LoVo (cell line): Measurements from ENCODE around the gene ELK4.

Experiments used
- DNase-seq: peaks from one replicate; pipeline ENCODE4 v3.0.0-alpha.2; 2016; ENCODE audit warnings: low spot score

The ELK4 gene

GRCh38 chr1:205595861-205596260 lies 36.0 kb downstream of the ELK4 start:
- no peak for DNase-seq

DNA sequence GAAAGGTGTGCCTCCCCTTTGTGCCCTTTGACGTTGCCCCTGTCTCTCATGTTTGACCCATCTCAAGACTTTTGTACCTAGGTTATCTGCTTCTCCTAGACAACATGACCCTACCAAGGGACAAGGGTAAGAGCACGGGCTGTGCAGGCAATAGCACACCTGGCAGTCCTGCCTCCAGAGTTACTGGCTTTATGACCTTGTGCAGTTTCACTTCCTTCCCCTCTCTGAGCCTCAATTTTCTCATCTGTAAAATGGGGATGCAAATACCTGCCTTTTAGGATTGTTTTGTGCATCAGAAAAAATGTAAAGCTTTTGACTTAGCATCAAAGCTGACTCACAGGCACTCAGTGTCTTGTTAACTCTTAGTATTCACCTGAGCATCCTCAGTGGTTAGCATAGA lies 36.4 kb downstream of the ELK4 start:
- no peak for DNase-seq

DNA sequence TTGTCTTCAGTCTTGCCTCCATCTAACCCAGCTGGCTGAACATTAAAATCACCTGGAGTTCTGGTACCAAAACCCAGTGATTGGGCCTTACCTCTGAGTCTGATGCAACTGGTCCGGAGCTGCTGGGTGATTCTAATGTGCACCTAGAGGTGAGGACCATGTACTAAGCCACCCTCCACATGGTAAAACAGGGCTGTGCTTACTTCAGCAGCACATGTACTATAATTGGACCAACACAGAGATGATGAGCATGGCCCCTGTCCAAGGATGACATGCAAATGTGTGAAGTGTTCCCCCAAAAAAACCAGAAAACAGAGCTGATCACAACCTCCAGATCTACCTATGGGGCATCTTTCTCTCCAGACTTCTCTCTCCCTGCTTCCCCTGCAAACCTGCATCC lies 37.0 kb downstream of the ELK4 start:
- DNase-seq, result no peak

DNA sequence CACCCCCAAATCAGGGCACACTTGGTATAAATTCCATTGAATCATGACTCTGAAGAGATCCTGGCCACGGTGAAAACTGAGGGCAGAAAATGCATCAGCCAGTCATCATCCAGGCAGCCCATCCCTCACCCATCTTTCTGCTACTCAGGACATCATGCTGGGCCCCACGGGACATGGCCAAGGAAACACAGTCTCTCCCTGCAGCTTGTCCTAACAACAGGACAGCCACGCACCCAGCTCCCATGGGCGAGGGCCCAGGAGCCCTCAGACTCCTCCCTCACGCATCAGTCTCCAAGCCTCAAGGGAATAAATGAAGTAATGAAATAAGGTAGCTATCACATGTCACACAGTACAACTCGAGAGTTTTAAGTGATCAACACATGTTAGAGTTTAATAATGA lies 37.8 kb downstream of the ELK4 start:
- DNase-seq, result no peak

GRCh38 chr1:205593532-205593931 lies 38.3 kb downstream of the ELK4 start:
- DNase-seq, result no peak

DNA sequence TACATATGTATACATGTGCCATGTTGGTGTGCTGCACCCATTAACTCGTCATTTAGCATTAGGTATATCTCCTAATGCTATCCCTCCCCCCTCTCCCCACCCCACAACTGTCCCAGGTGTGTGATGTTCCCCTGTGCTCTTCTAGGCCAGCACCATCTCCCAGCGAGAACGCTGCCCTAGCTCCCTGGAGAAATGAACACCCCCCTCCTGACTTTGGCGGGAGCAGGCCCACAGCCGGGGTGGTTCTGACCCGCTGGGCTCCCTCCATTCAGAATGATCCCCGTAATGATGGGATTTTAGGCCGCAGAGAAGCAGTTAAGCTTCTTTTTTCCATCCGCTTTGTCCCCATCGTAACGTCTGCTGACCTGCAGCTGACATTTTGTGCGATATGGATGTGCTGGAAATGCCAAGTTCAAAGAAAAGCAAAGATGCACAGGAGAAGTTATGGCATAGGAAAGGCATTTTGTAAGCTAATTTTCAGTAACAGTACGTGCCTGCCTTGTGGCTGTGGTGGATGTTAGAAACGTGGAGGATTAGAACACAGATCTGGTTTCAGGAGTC lies 39.3 kb downstream of the ELK4 start:
- no peak for DNase-seq

DNA sequence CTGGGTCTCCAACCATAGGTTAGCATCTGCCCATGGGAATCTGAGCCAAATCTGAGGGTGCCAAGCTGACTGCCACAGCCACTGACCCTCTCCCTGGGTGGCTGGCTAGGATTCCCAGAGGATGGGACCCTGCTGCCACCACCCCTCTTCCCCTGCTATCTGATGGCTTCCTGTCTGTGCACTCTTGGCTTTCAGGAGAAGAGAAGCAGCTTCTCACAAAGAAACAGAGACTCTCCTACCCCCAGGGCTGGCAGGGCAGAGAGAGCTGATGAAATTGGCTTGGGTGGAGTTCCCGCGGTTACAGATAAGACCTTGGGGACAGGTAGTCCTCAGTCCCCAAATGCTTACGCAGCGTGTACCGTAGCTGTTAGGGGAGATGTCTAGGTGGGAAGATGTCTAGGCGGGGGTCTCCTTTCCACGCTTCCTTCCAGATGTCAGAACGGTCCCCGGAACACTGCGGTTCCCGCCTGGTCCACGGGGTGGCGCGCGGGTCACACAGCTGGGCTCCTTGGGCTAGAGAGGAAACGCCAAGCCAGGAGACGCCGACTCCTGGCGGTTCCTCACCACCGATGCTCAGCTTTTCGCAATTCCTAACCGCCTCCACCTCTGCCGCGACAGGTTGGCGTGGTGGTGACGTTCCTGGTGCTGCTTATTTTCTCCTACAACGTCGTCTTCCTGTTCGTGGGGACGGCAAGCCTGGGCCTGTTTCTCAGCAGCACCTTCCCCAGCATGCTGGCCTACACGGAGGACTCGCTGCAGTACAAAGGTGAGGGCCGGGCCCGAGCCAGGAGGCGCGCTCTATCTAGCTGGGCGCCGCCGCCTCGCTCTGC lies 40.1 kb downstream of the ELK4 start:
- peak; percentile 85 for DNase-seq

- no peak for DNase-seq
Measured at GRCh38 chr1:205590777-205591513, 40.9 kb downstream of the ELK4 start.

DNA sequence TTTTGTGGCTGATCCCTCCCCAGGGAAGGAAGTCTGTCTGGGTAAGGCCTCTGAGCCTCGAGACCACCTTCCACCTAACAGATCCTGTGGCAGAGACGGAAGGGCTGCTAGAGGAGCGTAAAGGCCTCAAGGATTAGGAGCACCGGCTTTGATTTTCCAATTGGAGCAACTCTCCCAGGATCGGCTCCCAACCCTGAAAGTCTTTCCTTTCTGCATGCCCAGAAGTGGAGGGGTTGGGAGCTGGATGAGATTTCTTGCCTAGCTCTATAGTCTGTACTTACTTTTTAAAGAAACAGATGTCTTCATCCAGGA lies 41.4 kb downstream of the ELK4 start:
- no peak for DNase-seq

- no peak for DNase-seq
Measured at GRCh38 chr1:205589618-205590456, 42.0 kb downstream of the ELK4 start.

- no peak for DNase-seq
Measured at GRCh38 chr1:205589046-205589445, 42.8 kb downstream of the ELK4 start.

- DNase-seq, result no peak
Measured at GRCh38 chr1:205588636-205589035, 43.2 kb downstream of the ELK4 start.

- DNase-seq, result no peak
Measured at GRCh38 chr1:205587581-205587980, 44.2 kb downstream of the ELK4 start.

DNA sequence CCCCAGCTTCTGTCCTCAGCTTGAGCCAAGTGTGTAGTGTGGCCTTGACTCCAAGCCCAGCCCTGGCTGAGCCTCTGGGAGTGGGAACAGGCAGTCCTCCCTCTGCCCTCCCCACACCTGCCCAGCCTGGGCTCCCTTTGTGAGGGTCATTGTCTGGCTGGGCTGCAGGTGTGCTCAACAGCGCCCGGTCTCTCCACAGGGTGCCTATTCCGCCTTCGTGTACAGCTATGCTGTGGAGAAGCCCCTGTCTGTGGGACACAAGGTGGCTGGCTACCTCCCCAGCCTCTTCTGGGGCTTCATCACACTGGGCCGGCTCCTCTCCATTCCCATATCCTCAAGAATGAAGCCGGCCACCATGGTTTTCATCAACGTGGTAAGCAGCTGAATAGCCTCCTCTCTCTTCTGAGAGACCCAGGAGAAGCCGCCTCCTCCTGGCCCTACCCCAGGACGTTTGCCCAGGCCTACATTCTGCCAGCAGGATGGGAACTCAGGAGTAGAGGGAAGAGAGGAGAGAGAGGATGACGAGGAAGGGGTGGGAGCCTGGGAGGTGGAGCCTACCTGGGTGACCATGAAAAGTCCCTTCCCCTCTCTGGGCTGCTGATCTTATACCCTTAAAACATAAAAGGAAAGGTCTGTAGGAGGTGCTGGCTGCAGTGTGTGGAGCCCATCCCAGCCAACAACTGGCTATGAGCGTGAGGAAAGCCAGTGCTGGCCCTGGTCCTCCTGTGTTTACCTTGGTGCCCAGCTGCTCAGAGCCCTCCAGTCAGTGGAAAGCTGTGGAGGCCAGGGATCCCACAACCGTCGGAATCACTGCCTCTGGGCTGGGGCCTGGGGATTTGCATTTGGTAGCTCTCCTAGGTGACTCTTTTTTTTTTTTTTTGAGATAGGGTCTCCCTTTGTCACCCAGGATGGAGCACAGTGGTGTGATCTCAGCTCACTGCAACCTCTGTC lies 45.7 kb downstream of the ELK4 start:
- no peak for DNase-seq

DNA sequence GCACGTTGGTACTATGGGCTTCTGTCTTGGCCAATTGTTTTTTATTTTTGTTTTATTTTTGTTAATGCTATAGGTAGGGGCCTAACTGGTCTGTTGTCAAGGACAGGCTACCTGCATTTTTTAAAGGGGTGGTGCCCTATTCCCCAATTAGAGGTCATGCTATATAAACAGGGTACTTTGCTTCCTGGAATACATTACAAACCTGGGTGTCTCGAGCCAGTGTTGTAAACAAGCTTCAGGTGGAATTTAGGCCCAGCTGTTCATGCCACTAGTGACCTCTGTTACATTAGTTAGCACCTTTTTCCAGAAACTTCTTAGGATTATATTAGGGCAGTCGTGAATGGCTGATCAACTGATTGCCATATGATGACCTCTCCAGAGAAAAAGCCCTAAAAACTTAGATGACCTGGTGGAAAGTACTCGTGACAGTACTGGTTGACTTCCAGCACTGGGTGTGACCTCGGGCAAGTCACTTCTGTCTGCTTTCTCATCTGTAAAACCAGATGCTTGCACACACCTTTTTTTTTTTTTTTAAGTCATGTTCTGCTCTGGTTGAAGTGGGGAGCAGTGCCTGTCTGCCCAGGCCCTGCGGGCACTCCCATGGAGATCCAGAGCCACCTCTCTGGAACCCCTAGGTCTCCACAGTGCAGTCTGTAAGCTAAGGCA lies 46.5 kb downstream of the ELK4 start:
- no peak for DNase-seq

- DNase-seq, result no peak
Measured at GRCh38 chr1:205584732-205585131, 47.1 kb downstream of the ELK4 start.

- no peak for DNase-seq
Measured at GRCh38 chr1:205583461-205584130, 48.2 kb downstream of the ELK4 start.

- no peak for DNase-seq
Measured at GRCh38 chr1:205582471-205583291, 49.1 kb downstream of the ELK4 start.

- no peak for DNase-seq
Measured at GRCh38 chr1:205582046-205582445, 49.8 kb downstream of the ELK4 start.
